ENCODE data around the gene TRAPPC10.

- no peak for TF ChIP-seq EZH2phosphoT487 (IDR thresholded peaks at IDR 0.05; ENCODE audit: insufficient read depth, low read depth)
- no peak for TF ChIP-seq EZH2 (IDR thresholded peaks at IDR 0.05; ENCODE audit: insufficient read depth, poor library complexity, severe bottlenecking)
Measured at GRCh38 chr21:43974791-43975468, 37.2 kb upstream of the TRAPPC10 start.

Data from GM23248 (cell line).